SK-N-MC (cell line): ENCODE data around the gene HAT1.

Experiments
- EZH2 ChIP-seq: fragments of 200-600 bp; sonication (generic); IDR thresholded peaks from one replicate; pipeline ENCODE4 v1.6.1; 2017; ENCODE audit warnings: antibody characterized with exemption
- FOXP2 ChIP-seq: optimal IDR thresholded peaks from 2 replicates; pipeline ENCODE3; 2011; ENCODE audit warnings: mild to moderate bottlenecking, moderate library complexity; ENCODE audit not compliant: insufficient read depth; ENCODE audit errors: extremely low read length, control extremely low read depth
- POLR2AphosphoS5 ChIP-seq: IDR thresholded peaks from 2 replicates; pipeline ENCODE4 v1.6.1; 2012; ENCODE audit warnings: mild to moderate bottlenecking, low read depth, low read length, borderline replicate concordance

DNA sequence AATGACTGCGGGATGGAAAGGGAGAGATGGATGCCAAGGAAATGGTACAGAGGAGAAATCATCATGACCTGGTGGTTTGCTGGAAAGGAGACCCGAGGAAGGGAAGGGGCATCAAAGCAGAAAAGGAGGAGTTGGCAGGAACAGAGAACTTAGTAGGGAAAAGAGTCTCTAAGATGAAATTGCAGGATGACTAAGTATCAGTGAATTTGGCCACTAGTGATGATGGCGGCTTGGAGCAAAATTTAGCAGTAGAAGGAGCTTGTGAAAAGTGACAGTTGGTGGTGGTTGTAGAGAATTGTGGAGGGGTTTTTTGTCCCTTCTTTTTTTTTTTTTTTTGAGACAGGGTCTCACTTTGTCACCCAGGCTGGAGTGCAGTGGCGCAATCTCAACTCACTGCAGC, 87.6 kb downstream of the HAT1 start:
- TF ChIP-seq EZH2 (no peak), POLR2AphosphoS5 (no peak), FOXP2 (no peak)
